HCT116 (cell line): ENCODE results near the gene LAIR1.
"Not testable (repeated sequence)": the region's sequence is repeated elsewhere in the genome, so short reads cannot be mapped to it uniquely, and the experiment has no call there.

Experiments used
- POLR2A ChIP-seq: IDR thresholded peaks from 2 replicates; pipeline ENCODE4 v1.7.0; 2011; ENCODE audit warnings: borderline replicate concordance; ENCODE audit not compliant: insufficient read depth, insufficient read length; ENCODE audit errors: extremely low read depth
- POLR2AphosphoS5 ChIP-seq: IDR thresholded peaks from 2 replicates; pipeline ENCODE4 v1.6.1; 2011; ENCODE audit warnings: mild to moderate bottlenecking, low read depth, low read length, moderate library complexity
- SP1 ChIP-seq: IDR thresholded peaks from 2 replicates; pipeline ENCODE4 v1.6.1; 2012; ENCODE audit warnings: low read depth
- TF ChIP-seq, protein P1 (sequence below), 3 experiments: fragments of 200-600 bp in 1 of 3; sonication (generic) in 1 of 3; IDR thresholded peaks in 2 of 3; conservative IDR thresholded peaks in 1 of 3; 2 replicates each; pipeline ENCODE4 v1.5.1; 2012 to 2017; ENCODE audit warnings: low read depth in 2 of 3, low read length in 2 of 3, antibody characterized with exemption in 1 of 3, borderline replicate concordance in 1 of 3, control low read depth in 1 of 3, mild to moderate bottlenecking in 1 of 3, mixed read lengths in 1 of 3, mixed run types in 1 of 3, moderate library complexity in 1 of 3; ENCODE audit not compliant: insufficient read depth in 1 of 3
- TF ChIP-seq, protein P2 (sequence below): IDR thresholded peaks from 2 replicates; pipeline ENCODE4 v1.6.1; 2011; ENCODE audit warnings: mild to moderate bottlenecking, low read length, moderate library complexity; ENCODE audit not compliant: insufficient replicate concordance; ENCODE audit errors: extremely low read depth

DNA sequence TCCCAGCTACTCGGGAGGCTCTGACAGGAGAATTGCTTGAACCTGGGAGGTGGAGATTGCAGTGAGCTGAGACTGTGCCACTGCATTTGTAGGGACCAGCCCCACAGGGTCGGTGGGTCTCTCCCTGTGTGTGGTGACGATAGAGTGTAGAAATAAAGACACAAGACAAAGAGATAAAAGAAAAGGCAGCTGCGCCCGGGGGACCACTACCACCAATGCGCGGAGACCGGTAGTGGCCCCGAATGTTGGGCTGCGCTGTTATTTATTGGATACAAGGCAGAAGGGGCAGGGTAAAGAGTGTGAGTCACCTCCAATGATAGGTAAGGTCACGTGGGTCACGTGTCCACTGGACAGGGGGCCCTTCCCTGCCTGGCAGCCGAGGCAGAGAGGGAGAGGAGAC lies 42.4 kb downstream of the LAIR1 start:
- TF ChIP-seq POLR2A, POLR2AphosphoS5, SP1: not testable (repeated sequence)
- TF ChIP-seq, protein P1, sequence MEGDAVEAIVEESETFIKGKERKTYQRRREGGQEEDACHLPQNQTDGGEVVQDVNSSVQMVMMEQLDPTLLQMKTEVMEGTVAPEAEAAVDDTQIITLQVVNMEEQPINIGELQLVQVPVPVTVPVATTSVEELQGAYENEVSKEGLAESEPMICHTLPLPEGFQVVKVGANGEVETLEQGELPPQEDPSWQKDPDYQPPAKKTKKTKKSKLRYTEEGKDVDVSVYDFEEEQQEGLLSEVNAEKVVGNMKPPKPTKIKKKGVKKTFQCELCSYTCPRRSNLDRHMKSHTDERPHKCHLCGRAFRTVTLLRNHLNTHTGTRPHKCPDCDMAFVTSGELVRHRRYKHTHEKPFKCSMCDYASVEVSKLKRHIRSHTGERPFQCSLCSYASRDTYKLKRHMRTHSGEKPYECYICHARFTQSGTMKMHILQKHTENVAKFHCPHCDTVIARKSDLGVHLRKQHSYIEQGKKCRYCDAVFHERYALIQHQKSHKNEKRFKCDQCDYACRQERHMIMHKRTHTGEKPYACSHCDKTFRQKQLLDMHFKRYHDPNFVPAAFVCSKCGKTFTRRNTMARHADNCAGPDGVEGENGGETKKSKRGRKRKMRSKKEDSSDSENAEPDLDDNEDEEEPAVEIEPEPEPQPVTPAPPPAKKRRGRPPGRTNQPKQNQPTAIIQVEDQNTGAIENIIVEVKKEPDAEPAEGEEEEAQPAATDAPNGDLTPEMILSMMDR (IDR thresholded peaks at IDR 0.05 in 2 of 3, conservative IDR thresholded peaks at IDR 0.05 in 1 of 3; ENCODE audit: borderline replicate concordance in 1 of 3, insufficient read depth in 1 of 3, low read depth in 2 of 3, low read length in 2 of 3), result not testable (repeated sequence)
- TF ChIP-seq, protein P2, sequence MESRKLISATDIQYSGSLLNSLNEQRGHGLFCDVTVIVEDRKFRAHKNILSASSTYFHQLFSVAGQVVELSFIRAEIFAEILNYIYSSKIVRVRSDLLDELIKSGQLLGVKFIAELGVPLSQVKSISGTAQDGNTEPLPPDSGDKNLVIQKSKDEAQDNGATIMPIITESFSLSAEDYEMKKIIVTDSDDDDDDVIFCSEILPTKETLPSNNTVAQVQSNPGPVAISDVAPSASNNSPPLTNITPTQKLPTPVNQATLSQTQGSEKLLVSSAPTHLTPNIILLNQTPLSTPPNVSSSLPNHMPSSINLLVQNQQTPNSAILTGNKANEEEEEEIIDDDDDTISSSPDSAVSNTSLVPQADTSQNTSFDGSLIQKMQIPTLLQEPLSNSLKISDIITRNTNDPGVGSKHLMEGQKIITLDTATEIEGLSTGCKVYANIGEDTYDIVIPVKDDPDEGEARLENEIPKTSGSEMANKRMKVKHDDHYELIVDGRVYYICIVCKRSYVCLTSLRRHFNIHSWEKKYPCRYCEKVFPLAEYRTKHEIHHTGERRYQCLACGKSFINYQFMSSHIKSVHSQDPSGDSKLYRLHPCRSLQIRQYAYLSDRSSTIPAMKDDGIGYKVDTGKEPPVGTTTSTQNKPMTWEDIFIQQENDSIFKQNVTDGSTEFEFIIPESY, result not testable (repeated sequence)
